ENCODE results near the gene ABCB1. TPM values are rescaled to one million over a fixed set of nuclear protein-coding genes. Genes with fewer than 3 reads are reported as not detected.

ABCB1 gene
- total and polyA plus RNA-seq, 2 of the 13 experiments (the other 11 are each of a cell fraction or from before 2014, with no cell fraction given) = 42.8 to 52.6 TPM

- TF ChIP-seq ATF1 (CRISPR knock-in tag; IDR thresholded peaks at IDR 0.05) (no peak), CREB1 (IDR thresholded peaks at IDR 0.05) (no peak), CREB1 (CRISPR knock-in tag; IDR thresholded peaks at IDR 0.05) (peak; percentile 41; the same call in 1 of the 2 replicates), ZSCAN29 (CRISPR knock-in tag; conservative IDR thresholded peaks at IDR 0.05) (no peak), CTCF (CRISPR knock-in tag; IDR thresholded peaks at IDR 0.05) (no peak), GTF3A (CRISPR knock-in tag; conservative IDR thresholded peaks at IDR 0.05) (no peak), FOXM1 (CRISPR knock-in tag; IDR thresholded peaks at IDR 0.05) (no peak), RBFOX2 (IDR thresholded peaks at IDR 0.05; ENCODE audit: low read depth, low read length) (no peak; the same call in 1 of the 2 replicates), ZBTB46 (CRISPR knock-in tag; IDR thresholded peaks at IDR 0.05; ENCODE audit: borderline replicate concordance) (no peak), KMT2B (CRISPR knock-in tag; IDR thresholded peaks at IDR 0.05) (peak; percentile 70), NCOA2 (CRISPR knock-in tag; IDR thresholded peaks at IDR 0.05) (peak; percentile 81), SP4 (CRISPR knock-in tag; IDR thresholded peaks at IDR 0.05) (no peak), DMAP1 (CRISPR knock-in tag; IDR thresholded peaks at IDR 0.05) (peak; percentile 59; the same call in 1 of the 2 replicates), SNAPC4 (CRISPR knock-in tag; IDR thresholded peaks at IDR 0.05) (no peak), ZNF343 (CRISPR knock-in tag; IDR thresholded peaks at IDR 0.05) (no peak), PLSCR1 (CRISPR knock-in tag; IDR thresholded peaks at IDR 0.05; ENCODE audit: borderline replicate concordance) (no peak), ZNF790 (CRISPR knock-in tag; IDR thresholded peaks at IDR 0.05; ENCODE audit: borderline replicate concordance) (no peak), MAFF (IDR thresholded peaks at IDR 0.05; ENCODE audit: low read depth, low read length) (no peak), STAT6 (CRISPR knock-in tag; IDR thresholded peaks at IDR 0.05; ENCODE audit: borderline replicate concordance) (no peak), AKAP8 (CRISPR knock-in tag; IDR thresholded peaks at IDR 0.05) (no peak)
Observed at GRCh38 chr7:87599336-87599735, 1.3 kb downstream of the ABCB1 start (continued).
